Stimulated activated CD4-positive, alpha-beta T cell treated with anti-CD3 and anti-CD28 coated beads, Interleukin-1b, Interleukin-23, amount 100 ng/mL, for 4 hours (primary cell): Measurements from ENCODE around the gene BTG2.

Experiments used
- DNase-seq, 2 donors: peaks; one replicate each; pipeline ENCODE4 v3.0.0-alpha.2; 2020; ENCODE audit warnings: low read depth in 2 of 2

BTG2 gene

GRCh38 chr1:203276408-203276807 lies 28.9 kb upstream of the BTG2 start:
- DNase-seq = no peak

- DNase-seq = no peak
These were observed 28.3 kb upstream of the BTG2 start for GRCh38 chr1:203276916-203277545.

- DNase-seq = no peak
These were observed 27.0 kb upstream of the BTG2 start for GRCh38 chr1:203278082-203278884.

GRCh38 chr1:203278885-203279406 lies 26.4 kb upstream of the BTG2 start:
- DNase-seq = no peak

GRCh38 chr1:203280061-203280460 lies 25.3 kb upstream of the BTG2 start:
- DNase-seq = no peak

GRCh38 chr1:203281033-203281432 lies 24.3 kb upstream of the BTG2 start:
- DNase-seq = no peak

GRCh38 chr1:203281851-203282661 lies 23.3 kb upstream of the BTG2 start:
- DNase-seq = no peak

- no peak for DNase-seq
These were observed 22.4 kb upstream of the BTG2 start for GRCh38 chr1:203282720-203283542.

- no peak for DNase-seq
These were observed 21.7 kb upstream of the BTG2 start for GRCh38 chr1:203283597-203283996.

GRCh38 chr1:203284411-203285123 lies 20.8 kb upstream of the BTG2 start:
- DNase-seq = no peak

GRCh38 chr1:203286161-203286984 lies 18.9 kb upstream of the BTG2 start:
- no peak for DNase-seq

- DNase-seq = peak; percentile 47 to 73
These were observed 18.0 kb upstream of the BTG2 start for GRCh38 chr1:203287109-203287893.

GRCh38 chr1:203287898-203288297 lies 17.4 kb upstream of the BTG2 start:
- no peak for DNase-seq

- no peak for DNase-seq
These were observed 16.9 kb upstream of the BTG2 start for GRCh38 chr1:203288400-203288799.

- peak; percentile 71 to 87 for DNase-seq
These were observed 15.9 kb upstream of the BTG2 start for GRCh38 chr1:203289281-203289981.

- no peak for DNase-seq
These were observed 15.4 kb upstream of the BTG2 start for GRCh38 chr1:203289982-203290260.

GRCh38 chr1:203290261-203291089 lies 14.8 kb upstream of the BTG2 start:
- DNase-seq = peak; percentile 95 to 96
